ENCODE measurements around the gene RIPOR2. TPM values are rescaled to one million over a fixed set of nuclear protein-coding genes. Genes with fewer than 3 reads are reported as not detected.

The RIPOR2 gene
- polyA plus RNA-seq, 3 donors: 154 to 181 (median 179) TPM

GRCh38 chr6:24844903-24845302 lies 90.9 kb downstream of the RIPOR2 start:
- Histone ChIP-seq H3K4me2 (replicated peaks; ENCODE audit: extremely low read depth, low read length, poor library complexity, severe bottlenecking) (no peak overlapping the region), H3K9ac (ENCODE audit: insufficient read depth, low read length, poor library complexity, severe bottlenecking) (no peak overlapping the region), H3K27me3 (ENCODE audit: control insufficient read depth in 2 of 2, insufficient read depth in 2 of 2, low read length in 2 of 2) (no peaks in the 10 kb centered on the region), H3K27ac (ENCODE audit: low read depth in 1 of 2, low read length in 2 of 2) (peak overlapping the region in 1 of 2 donors; percentile 14), H3K4me3 (replicated peaks in 1 of 3; ENCODE audit: low read depth in 2 of 3, low read length in 3 of 3) (no peak overlapping the region), H3K79me2 (ENCODE audit: insufficient read depth, low read length) (peaks cover 15% of the 10 kb centered on the region), H4K20me1 (ENCODE audit: insufficient read depth, low read length) (peaks cover 100% of the 10 kb centered on the region), H3K9me3 (replicated peaks in 1 of 2; ENCODE audit: control insufficient read depth in 1 of 2, insufficient read depth in 1 of 2, low read length in 2 of 2) (no peaks in the 10 kb centered on the region), H3K4me1 (ENCODE audit: control insufficient read depth in 1 of 2, insufficient read depth in 2 of 2, low read length in 2 of 2) (no peaks in the 10 kb centered on the region), H2AFZ (ENCODE audit: insufficient read depth, low read depth, low read length, poor library complexity, severe bottlenecking) (no peak overlapping the region), H3K36me3 (replicated peaks in 1 of 2; ENCODE audit: control insufficient read depth in 1 of 2, insufficient read depth in 2 of 2, low read length in 2 of 2) (peaks cover 97 to 100% of the 10 kb centered on the region in 2 donors)
- H3K4me3 Mint-ChIP-seq: no peak overlapping the region
- peaks cover 96 to 100% of the 10 kb centered on the region in 2 donors for H3K36me3 Mint-ChIP-seq
- DNase-seq: no peak
- peaks cover 0 to 2% (median 0%) of the 10 kb centered on the region in 7 donors for H3K9me3 Mint-ChIP-seq
- intact Hi-C loops (cut with micrococcal nuclease): no loop called here
- WGBS (ENCODE audit: insufficient coverage): no CpG with 5 or more reads among the region's 6 CpGs
- H3K4me1 Mint-ChIP-seq: peaks cover 3% of the 10 kb centered on the region
- no peaks in the 10 kb centered on the region for H3K27me3 Mint-ChIP-seq (ENCODE audit: low read depth in 3 of 3)
- H3K27ac Mint-ChIP-seq: peak overlapping the region in 4 of 7 donors; percentile 46 to 54 (median 50)
- TF ChIP-seq, protein P1, sequence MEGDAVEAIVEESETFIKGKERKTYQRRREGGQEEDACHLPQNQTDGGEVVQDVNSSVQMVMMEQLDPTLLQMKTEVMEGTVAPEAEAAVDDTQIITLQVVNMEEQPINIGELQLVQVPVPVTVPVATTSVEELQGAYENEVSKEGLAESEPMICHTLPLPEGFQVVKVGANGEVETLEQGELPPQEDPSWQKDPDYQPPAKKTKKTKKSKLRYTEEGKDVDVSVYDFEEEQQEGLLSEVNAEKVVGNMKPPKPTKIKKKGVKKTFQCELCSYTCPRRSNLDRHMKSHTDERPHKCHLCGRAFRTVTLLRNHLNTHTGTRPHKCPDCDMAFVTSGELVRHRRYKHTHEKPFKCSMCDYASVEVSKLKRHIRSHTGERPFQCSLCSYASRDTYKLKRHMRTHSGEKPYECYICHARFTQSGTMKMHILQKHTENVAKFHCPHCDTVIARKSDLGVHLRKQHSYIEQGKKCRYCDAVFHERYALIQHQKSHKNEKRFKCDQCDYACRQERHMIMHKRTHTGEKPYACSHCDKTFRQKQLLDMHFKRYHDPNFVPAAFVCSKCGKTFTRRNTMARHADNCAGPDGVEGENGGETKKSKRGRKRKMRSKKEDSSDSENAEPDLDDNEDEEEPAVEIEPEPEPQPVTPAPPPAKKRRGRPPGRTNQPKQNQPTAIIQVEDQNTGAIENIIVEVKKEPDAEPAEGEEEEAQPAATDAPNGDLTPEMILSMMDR (IDR thresholded peaks at IDR 0.05): no peak

DNA sequence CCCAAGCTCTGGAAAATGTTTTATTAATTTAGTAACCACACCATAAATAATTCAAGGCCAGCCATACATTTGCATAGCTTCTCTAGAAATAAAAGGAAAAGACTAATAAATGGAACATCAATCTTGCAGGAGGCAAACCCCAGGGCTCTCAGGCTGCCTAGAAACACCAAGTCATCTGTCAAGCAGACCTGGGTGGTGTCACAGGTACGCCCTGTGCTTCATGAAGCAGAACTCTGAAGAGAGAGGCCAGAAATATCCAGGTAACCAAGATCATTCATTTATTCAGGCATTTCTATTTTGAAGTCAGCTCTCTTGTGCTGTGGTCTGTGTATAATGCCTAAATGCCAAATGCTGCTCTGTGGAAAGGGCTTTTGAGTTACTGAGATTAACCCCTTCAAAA lies 91.7 kb downstream of the RIPOR2 start:
- no peak overlapping the region for H2AFZ ChIP-seq (ENCODE audit: insufficient read depth, low read depth, low read length, poor library complexity, severe bottlenecking)
- Mint-ChIP-seq H3K4me1 (peaks cover 3% of the 10 kb centered on the region), H3K27me3 (ENCODE audit: low read depth in 3 of 3) (no peaks in the 10 kb centered on the region), H3K4me3 (no peak overlapping the region), H3K9me3 (peaks cover 0 to 2% (median 0%) of the 10 kb centered on the region in 7 donors), H3K27ac (peak overlapping the region in 2 of 7 donors; percentile 18 to 66), H3K36me3 (peaks cover 96 to 100% of the 10 kb centered on the region in 2 donors)
- no peak overlapping the region for H3K9ac ChIP-seq (ENCODE audit: insufficient read depth, low read length, poor library complexity, severe bottlenecking)
- H3K4me1 ChIP-seq (ENCODE audit: control insufficient read depth in 1 of 2, insufficient read depth in 2 of 2, low read length in 2 of 2): no peaks in the 10 kb centered on the region
- no CpG with 5 or more reads among the region's 1 CpG for WGBS (ENCODE audit: insufficient coverage)
- H3K4me2 ChIP-seq (replicated peaks; ENCODE audit: extremely low read depth, low read length, poor library complexity, severe bottlenecking): no peak overlapping the region
- DNase-seq: no peak
- no peaks in the 10 kb centered on the region for H3K27me3 ChIP-seq (ENCODE audit: control insufficient read depth in 2 of 2, insufficient read depth in 2 of 2, low read length in 2 of 2)
- no peaks in the 10 kb centered on the region for H3K9me3 ChIP-seq (replicated peaks in 1 of 2; ENCODE audit: control insufficient read depth in 1 of 2, insufficient read depth in 1 of 2, low read length in 2 of 2)
- H4K20me1 ChIP-seq (ENCODE audit: insufficient read depth, low read length): peaks cover 100% of the 10 kb centered on the region
- no peak overlapping the region for H3K4me3 ChIP-seq (replicated peaks in 1 of 3; ENCODE audit: low read depth in 2 of 3, low read length in 3 of 3)
- TF ChIP-seq, protein P1 (IDR thresholded peaks at IDR 0.05): no peak
- H3K79me2 ChIP-seq (ENCODE audit: insufficient read depth, low read length): peaks cover 15% of the 10 kb centered on the region
- peaks cover 95 to 100% of the 10 kb centered on the region in 2 donors for H3K36me3 ChIP-seq (replicated peaks in 1 of 2; ENCODE audit: control insufficient read depth in 1 of 2, insufficient read depth in 2 of 2, low read length in 2 of 2)
- intact Hi-C loops (cut with micrococcal nuclease): no loop called here
- H3K27ac ChIP-seq (ENCODE audit: low read depth in 1 of 2, low read length in 2 of 2): peak overlapping the region in 1 of 2 donors; percentile 21

All from CD14-positive monocyte (primary cell).